T-helper 2 cell treated with Interferon-gamma antibody and Interleukin-4, amounts not matched to agents 5 μg/mL and 100 μg/mL, for 36 hours (primary cell): Measurements from ENCODE around the gene SPDYE2.
A peak's percentile ranks its signal among the peaks of the same experiment; 100 is the strongest.
"Not testable (repeated sequence)": the region's sequence is repeated elsewhere in the genome, so short reads cannot be mapped to it uniquely, and the experiment has no call there.

ENCODE experiments used
- DNase-seq: peaks from one replicate; pipeline ENCODE4 v3.0.0; 2021; ENCODE audit warnings: low spot score
- H3K27ac Mint-ChIP-seq: one replicate; pipeline ENCODE4 v1.8.0; 2021; ENCODE audit warnings: mild to moderate bottlenecking, mixed read lengths
- H3K27me3 Mint-ChIP-seq: one replicate; pipeline ENCODE4 v1.8.0; 2021; ENCODE audit warnings: low read depth, mixed read lengths
- H3K36me3 Mint-ChIP-seq: one replicate; pipeline ENCODE4 v1.8.0; 2021; ENCODE audit warnings: low read depth, mixed read lengths
- H3K4me1 Mint-ChIP-seq: one replicate; pipeline ENCODE4 v1.8.0; 2021; ENCODE audit warnings: low read depth, mixed read lengths
- H3K4me3 Mint-ChIP-seq: one replicate; pipeline ENCODE4 v1.8.0; 2022; ENCODE audit warnings: mild to moderate bottlenecking, moderate library complexity, mixed read lengths
- H3K9me3 Mint-ChIP-seq: one replicate; pipeline ENCODE4 v1.8.0; 2021; ENCODE audit warnings: mixed read lengths

The SPDYE2 gene, protein sequence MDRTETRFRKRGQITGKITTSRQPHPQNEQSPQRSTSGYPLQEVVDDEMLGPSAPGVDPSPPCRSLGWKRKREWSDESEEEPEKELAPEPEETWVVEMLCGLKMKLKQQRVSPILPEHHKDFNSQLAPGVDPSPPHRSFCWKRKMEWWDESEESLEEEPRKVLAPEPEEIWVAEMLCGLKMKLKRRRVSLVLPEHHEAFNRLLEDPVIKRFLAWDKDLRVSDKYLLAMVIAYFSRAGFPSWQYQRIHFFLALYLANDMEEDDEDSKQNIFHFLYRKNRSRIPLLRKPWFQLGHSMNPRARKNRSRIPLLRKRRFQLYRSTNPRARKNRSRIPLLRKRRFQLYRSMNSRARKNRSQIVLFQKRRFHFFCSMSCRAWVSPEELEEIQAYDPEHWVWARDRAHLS

DNA sequence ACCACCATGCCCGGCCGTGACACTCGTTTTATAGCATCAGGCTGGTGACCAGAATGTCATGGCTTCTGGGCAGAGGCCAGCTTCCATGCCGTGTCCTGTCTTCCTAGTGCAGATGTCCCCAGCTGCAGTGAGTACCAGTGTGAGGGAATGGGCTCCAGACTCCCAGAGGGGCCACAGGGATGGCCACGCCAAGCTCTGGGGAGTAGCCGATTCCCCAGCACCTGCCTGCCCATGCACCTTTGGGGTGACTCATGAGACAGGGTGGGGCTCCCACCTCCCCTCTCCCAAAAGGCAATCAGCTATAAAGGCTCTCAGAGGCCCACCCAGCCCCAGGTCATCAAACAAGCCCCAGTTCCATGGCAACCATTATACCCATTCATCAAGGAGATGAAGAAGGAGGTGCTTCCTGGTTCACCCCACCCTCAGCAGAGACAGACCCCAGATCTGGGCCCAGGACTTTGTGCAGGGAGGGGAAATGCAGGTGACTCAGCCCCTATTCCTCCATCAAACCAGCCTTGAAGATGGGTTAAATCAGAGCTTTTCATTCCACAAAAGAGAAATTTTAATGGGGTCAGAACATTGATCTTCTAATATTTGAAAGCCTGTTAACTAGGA lies at the start of gene SPDYE2:
Gene SPDYE2 (plus strand): TSS at position 419 of the 615 bp plus-strand sequence. CDS start 2,030 bp downstream, outside the sequence.
- not testable (repeated sequence) for H3K36me3 Mint-ChIP-seq, H3K27ac Mint-ChIP-seq, H3K4me1 Mint-ChIP-seq, H3K9me3 Mint-ChIP-seq, H3K27me3 Mint-ChIP-seq, H3K4me3 Mint-ChIP-seq, DNase-seq

DNA sequence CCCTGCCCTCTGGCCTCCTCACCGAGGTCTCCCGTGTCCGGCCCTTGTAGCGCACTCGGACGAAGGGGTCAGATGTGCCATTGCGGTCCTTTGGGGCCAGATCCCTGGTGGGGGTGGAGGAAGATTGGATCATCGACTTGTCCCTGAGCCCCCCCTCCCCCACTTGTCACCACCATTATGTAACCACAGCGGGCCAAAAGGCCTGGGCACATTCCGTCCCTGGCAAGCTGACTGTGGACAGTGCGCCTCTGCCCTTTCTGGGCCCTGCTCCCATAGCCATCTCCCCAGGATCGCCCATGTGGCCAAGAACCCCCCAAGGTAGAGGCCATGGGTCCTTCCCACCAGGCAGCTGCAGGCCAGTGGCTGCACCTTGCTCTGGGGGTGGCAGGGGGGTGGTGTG lies 47.9 kb upstream of the SPDYE2 start:
- not testable (repeated sequence) for H3K36me3 Mint-ChIP-seq, H3K4me1 Mint-ChIP-seq, DNase-seq, H3K27ac Mint-ChIP-seq, H3K9me3 Mint-ChIP-seq, H3K4me3 Mint-ChIP-seq, H3K27me3 Mint-ChIP-seq

DNA sequence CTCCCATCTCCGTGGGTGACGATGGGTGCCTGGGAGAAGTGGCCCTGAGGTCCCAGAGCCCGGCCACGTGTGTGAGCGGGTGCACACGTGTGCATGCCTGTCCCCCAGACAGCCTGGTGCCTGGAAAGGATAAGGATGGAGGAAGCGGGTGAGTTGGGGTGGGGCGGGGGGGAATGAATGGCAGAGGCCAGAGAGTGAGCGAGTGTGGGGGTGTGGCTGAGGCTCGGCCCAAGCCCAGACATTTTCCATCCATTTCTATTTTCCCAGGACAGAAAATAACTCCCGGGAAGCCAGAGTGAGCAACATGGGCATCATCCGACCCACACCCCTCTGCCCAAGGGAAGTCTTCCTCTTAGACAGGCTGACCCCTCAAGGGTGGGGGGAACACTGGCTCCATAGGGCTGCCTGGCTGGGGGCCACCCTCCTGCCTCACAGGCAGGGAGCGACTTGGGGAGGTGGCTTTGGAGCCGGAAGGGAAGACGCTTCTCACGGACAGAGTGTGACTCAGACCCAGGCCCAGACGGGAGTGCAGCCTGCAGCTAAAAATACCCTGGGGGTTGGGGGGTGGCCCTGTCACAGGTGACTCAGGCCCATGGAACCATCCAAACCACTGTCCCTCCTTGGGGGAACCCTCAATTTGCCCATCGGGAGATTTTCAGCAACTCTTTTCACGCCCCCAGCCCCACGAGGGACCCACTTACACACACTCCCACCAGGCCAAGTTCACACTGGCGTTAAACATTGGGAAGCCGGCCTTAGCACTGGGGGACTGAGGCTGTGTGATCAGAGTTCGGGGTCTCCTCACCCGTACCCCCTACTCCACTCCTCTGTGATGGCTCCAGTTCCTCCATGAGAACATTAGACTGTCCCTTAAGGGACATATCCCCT lies 45.5 kb upstream of the SPDYE2 start:
- H3K27ac Mint-ChIP-seq, H3K36me3 Mint-ChIP-seq, DNase-seq, H3K9me3 Mint-ChIP-seq, H3K4me3 Mint-ChIP-seq, H3K27me3 Mint-ChIP-seq, H3K4me1 Mint-ChIP-seq: not testable (repeated sequence)

DNA sequence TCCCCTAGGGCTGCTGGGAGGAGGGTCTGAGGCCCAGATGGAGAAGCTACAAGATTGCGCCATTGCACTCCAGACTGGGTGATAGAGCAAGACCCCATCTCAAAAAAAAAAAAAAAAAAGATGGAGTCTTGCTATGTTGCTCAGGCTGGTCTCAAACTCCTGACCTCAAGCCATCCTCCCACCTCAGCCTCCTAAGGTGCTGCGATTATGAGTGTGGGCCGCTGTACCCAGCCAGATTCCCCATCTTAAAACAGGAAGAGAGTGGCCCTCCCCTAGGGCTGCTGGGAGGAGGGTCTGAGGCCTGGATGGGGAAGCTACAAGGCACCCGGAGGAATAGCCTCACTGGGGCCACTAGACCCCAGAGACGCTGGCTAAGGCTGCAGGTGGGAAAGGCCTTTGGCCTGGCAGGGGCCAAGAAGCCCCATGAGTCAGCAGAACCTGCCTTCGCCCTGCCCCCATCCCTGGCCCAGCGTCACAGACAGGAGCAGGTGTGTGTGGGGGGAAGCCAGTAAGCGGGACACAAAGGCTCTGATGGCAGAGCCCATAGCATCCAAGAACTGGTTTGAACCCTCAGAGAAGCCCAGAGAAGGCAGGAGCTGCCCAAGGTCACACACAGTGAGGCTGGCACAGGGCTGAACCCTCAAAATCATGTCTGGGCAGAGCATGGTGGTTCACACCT lies 43.5 kb upstream of the SPDYE2 start:
- H3K27ac Mint-ChIP-seq, H3K27me3 Mint-ChIP-seq: not testable (repeated sequence)

GRCh38 chr7:102510575-102510974 lies 40.5 kb upstream of the SPDYE2 start:
- H3K4me3 Mint-ChIP-seq, H3K9me3 Mint-ChIP-seq, H3K36me3 Mint-ChIP-seq, H3K4me1 Mint-ChIP-seq, H3K27ac Mint-ChIP-seq, DNase-seq, H3K27me3 Mint-ChIP-seq: not testable (repeated sequence)

More for the DNA sequence above, 43.5 kb upstream of the SPDYE2 start:
- H3K36me3 Mint-ChIP-seq, H3K9me3 Mint-ChIP-seq, H3K4me1 Mint-ChIP-seq, H3K4me3 Mint-ChIP-seq, DNase-seq: not testable (repeated sequence)

GRCh38 chr7:102511860-102512522 lies 39.0 kb upstream of the SPDYE2 start:
- H3K9me3 Mint-ChIP-seq, H3K4me1 Mint-ChIP-seq, H3K27me3 Mint-ChIP-seq, H3K4me3 Mint-ChIP-seq, DNase-seq, H3K27ac Mint-ChIP-seq, H3K36me3 Mint-ChIP-seq: not testable (repeated sequence)

DNA sequence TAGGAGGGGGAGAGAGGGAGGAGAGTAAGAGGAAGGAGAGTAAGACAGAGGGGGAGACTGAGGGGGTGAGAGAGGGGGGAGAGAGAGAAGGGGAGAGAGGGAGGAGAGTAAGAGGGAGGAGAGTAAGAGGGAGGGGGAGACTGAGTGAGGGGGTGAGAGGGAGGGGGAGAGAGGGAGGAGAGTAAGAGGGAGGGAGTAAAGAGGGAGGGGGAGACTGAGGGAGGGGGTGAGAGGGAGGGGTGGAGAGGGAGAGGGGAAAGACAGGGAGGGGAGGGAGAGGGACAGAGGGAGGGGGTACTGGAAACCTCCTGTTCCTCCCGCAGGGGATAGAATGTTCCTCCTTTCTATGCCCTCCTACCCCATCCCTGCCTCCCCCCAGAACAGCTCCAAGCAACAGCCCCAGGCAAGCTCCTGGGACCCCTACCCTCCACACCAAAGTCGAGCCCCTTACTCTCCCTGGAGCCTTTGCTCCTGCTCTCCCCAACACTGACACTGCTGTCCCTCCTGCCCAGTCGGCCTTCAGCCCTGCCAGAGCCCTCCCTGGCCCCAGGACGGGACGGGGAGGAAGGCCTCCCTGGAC lies 38.3 kb upstream of the SPDYE2 start:
- not testable (repeated sequence) for H3K27me3 Mint-ChIP-seq, DNase-seq

DNA sequence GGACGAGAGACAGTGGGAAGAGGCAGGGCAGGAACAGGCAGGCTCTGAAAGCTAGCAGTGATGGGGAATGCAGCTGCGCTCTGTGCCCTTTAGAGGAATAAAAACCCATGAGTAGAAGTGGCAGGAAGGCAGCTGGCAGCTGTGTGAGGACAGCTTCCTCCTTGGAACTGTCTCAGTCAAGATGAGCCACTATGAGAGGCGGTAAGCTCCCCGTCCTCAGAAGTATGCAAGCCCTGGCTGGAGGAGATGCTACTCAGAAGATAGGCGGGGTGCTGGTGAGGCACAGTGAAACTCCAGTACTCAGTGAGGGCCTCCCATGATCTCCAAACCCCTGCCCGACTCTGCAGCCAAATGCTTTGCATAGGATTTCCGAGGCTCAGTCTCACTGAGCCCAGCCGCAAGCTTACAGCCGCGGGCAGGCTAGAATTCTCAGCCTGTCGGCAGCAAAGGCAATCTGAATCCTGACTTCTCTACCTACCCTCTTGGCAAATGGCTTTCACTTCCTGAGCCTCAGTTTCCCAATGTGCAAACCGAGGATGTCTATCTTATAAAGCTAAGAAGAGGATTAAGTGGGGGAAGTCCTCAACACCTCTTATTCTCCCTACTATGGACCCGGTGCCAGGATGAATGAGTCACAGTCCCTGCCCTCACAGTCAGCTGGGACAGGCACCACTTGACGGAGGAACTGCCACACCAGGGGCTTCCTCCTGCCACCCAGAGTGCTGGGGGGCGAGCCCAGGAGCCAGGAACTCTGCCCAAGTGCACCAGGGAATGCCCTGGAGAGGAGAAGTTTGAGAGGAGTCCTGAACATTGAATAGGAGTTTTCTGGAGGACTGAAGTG lies 35.9 kb upstream of the SPDYE2 start:
- H3K9me3 Mint-ChIP-seq, H3K27ac Mint-ChIP-seq, H3K36me3 Mint-ChIP-seq, H3K4me3 Mint-ChIP-seq, DNase-seq, H3K27me3 Mint-ChIP-seq, H3K4me1 Mint-ChIP-seq: not testable (repeated sequence)

More for the DNA sequence above, 38.3 kb upstream of the SPDYE2 start:
- H3K4me3 Mint-ChIP-seq, H3K4me1 Mint-ChIP-seq, H3K27ac Mint-ChIP-seq, H3K9me3 Mint-ChIP-seq, H3K36me3 Mint-ChIP-seq: not testable (repeated sequence)

GRCh38 chr7:102515889-102516288 lies 35.1 kb upstream of the SPDYE2 start:
- not testable (repeated sequence) for H3K9me3 Mint-ChIP-seq, H3K27me3 Mint-ChIP-seq, H3K4me1 Mint-ChIP-seq, H3K27ac Mint-ChIP-seq, H3K36me3 Mint-ChIP-seq, H3K4me3 Mint-ChIP-seq, DNase-seq

DNA sequence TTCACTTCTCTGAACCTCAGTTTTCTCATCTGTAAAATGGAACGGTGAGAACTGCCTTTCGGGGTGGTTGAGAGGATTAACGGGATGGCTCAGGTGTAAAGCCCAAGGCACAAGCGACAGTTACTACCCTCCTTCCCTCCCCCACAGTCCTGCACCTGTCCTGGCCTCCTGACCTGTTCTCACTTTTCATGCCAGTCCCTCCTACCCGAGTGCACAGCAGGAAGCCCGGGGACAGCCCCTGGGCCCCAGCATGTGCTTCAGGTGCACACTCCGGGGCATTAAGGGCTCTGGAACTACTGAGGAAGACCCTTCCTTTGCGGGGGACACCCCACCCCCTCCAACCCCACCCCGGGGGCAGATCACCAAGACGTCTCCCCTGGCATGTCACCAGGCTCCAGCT lies 34.1 kb upstream of the SPDYE2 start:
- H3K36me3 Mint-ChIP-seq, H3K4me3 Mint-ChIP-seq, H3K27ac Mint-ChIP-seq, H3K4me1 Mint-ChIP-seq, DNase-seq, H3K9me3 Mint-ChIP-seq, H3K27me3 Mint-ChIP-seq: not testable (repeated sequence)

DNA sequence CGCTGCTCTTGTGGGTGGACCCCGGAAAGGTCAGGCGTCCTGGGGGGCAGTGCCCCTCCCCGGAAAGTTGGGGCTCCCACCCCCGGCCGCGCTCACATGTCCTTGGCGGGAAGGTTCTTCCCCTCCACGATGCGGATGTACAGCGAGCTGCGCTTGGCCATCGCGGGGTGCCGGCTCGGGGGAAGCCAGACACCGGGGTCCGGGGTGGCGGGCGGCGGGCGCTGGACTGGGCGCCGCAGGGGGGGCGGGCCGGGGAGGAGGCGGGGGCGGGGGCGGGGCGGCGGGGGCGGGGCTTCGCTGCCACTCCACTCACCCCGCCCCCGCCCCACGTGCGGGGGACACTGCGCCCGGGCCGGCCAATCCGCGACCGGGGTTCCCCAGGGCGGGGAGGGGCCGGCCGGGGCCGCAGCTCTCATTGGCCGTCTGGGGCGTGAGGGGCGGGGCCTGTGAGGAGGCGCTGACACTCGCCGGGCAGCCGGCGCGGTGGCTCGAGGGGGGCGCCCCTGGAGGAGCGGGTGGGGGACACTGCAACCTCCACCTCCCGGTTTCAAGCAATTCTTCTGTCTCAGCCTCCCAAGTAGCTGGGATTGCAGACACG lies 33.4 kb upstream of the SPDYE2 start, which contains the start of gene RASA4B:
Gene RASA4B (minus strand): TSS at position 228 of the 598 bp plus-strand sequence. CDS start 67 bp downstream, at position 161.
- not testable (repeated sequence) for H3K27me3 Mint-ChIP-seq, H3K27ac Mint-ChIP-seq, H3K9me3 Mint-ChIP-seq, H3K36me3 Mint-ChIP-seq, H3K4me1 Mint-ChIP-seq, DNase-seq
- peak within 1 kb of the TSS; percentile 51 for H3K4me3 Mint-ChIP-seq

- not testable (repeated sequence) for H3K4me1 Mint-ChIP-seq, H3K27me3 Mint-ChIP-seq, H3K27ac Mint-ChIP-seq, DNase-seq, H3K36me3 Mint-ChIP-seq, H3K9me3 Mint-ChIP-seq, H3K4me3 Mint-ChIP-seq
These were observed 30.2 kb upstream of the SPDYE2 start for GRCh38 chr7:102520797-102521196.
